GM12878 (cell line): Measurements from ENCODE around the gene AGBL5. TPM values are rescaled to one million over a fixed set of nuclear protein-coding genes. Genes with fewer than 3 reads are reported as not detected.

ENCODE experiments used
- ATAC-seq: fragments of 200-7000 bp; cut with Tn5 transposase; 3 replicates; pipeline ENCODE4 v1.9.1; 2020; ENCODE audit warnings: mild to moderate bottlenecking, moderate library complexity
- BruUV-seq: library from RNA; stranded (reverse); fragments of 400-500 nt; replicated peaks from 2 replicates; lab custom pipeline; 2021; lab: Mats Ljungman, UMichigan
- CTCF ChIA-PET: fragments of 300-600 bp; sonication (Branson Sonifier 250); formaldehyde crosslinking; extraction: SDS; loops from one replicate; lab custom pipeline; 2021; ENCODE audit warnings: inconsistent platforms; lab: Yijun Ruan, JAX
- POLR2A ChIA-PET: fragments of 350-600 bp; formaldehyde crosslinking; extraction: SDS; loops from one replicate; lab custom pipeline; 2021; ENCODE audit warnings: inconsistent platforms; lab: Charles Lee
- RAD21 ChIA-PET: fragments of 300-600 bp; sonication (Branson Sonifier 250); formaldehyde crosslinking; loops from one replicate; lab custom pipeline; 2023; ENCODE audit warnings: antibody characterized with exemption; ENCODE audit not compliant: unreplicated experiment; lab: Charles Lee
- SMC1A ChIA-PET: fragments of 300-600 bp; sonication (Branson Sonifier 250); formaldehyde crosslinking; loops from one replicate; lab custom pipeline; 2023; ENCODE audit not compliant: unreplicated experiment, uncharacterized antibody; lab: Charles Lee
- DNase-seq: peaks from one replicate; pipeline ENCODE4 v3.0.0-alpha.2; 2011; ENCODE audit warnings: low read depth, low spot score
- FAIRE-seq: peaks from 3 replicates; lab custom pipeline; 2011; peaks lifted over from hg19 to GRCh38; lab: Jason Lieb, UNC
- H2AFZ ChIP-seq: 2 replicates; pipeline ENCODE4 v1.6.0; 2011; ENCODE audit warnings: low read depth, low read length, control low read depth; ENCODE audit not compliant: control insufficient read depth
- H3K27ac ChIP-seq: 2 replicates; pipeline ENCODE4 v1.5.1; 2011; ENCODE audit warnings: control low read depth; ENCODE audit not compliant: control insufficient read depth, insufficient read depth
- H3K27me3 ChIP-seq, 2 experiments: replicated peaks in 1 of 2; 2 replicates each; pipeline versions ENCODE4 v1.6.0 to v1.6.1; 2011; ENCODE audit warnings: low read length in 1 of 2; ENCODE audit not compliant: control insufficient read depth in 2 of 2, insufficient read depth in 2 of 2
- H3K36me3 ChIP-seq, 2 experiments: 2 replicates each; pipeline ENCODE4 v1.5.1; 2011; ENCODE audit warnings: low read length in 1 of 2; ENCODE audit not compliant: control insufficient read depth in 2 of 2, insufficient read depth in 2 of 2
- H3K4me1 ChIP-seq: 2 replicates; pipeline ENCODE4 v1.6.1; 2011; ENCODE audit warnings: mild to moderate bottlenecking, low read length, moderate library complexity, mixed read lengths; ENCODE audit not compliant: control insufficient read depth, insufficient read depth
- H3K4me2 ChIP-seq: 2 replicates; pipeline ENCODE4 v1.6.0; 2011; ENCODE audit warnings: control low read depth; ENCODE audit not compliant: control insufficient read depth, insufficient read depth
- H3K4me3 ChIP-seq: fragments of 200-600 bp; sonication (generic); 2 replicates; pipeline ENCODE4 v1.5.1; 2016
- H3K79me2 ChIP-seq: 2 replicates; pipeline ENCODE4 v1.6.0; 2011; ENCODE audit warnings: low read length; ENCODE audit not compliant: control insufficient read depth, insufficient read depth
- H3K9ac ChIP-seq: 2 replicates; pipeline ENCODE4 v1.8.0; 2011; ENCODE audit warnings: low read length, control low read depth, mixed read lengths; ENCODE audit not compliant: control insufficient read depth, insufficient read depth
- H3K9me3 ChIP-seq: replicated peaks from 3 replicates; pipeline ENCODE4 v1.5.1; 2011; ENCODE audit warnings: mild to moderate bottlenecking, low read length; ENCODE audit not compliant: control insufficient read depth, insufficient read depth
- H4K20me1 ChIP-seq: 2 replicates; pipeline ENCODE4 v1.6.0; 2011; ENCODE audit not compliant: control insufficient read depth, insufficient read depth
- ASH2L ChIP-seq: fragments of 300-600, 200-600 bp; sonication (generic); IDR thresholded peaks from 2 replicates; pipeline ENCODE4 v1.6.1; 2017; ENCODE audit warnings: low read depth, mild to moderate bottlenecking, borderline replicate concordance
- BCL11A ChIP-seq: IDR thresholded peaks from 2 replicates; pipeline ENCODE4 v1.6.1; 2011; ENCODE audit warnings: low read depth, low read length
- CBFB ChIP-seq: IDR thresholded peaks from 2 replicates; pipeline ENCODE4 v1.6.1; 2016; ENCODE audit warnings: antibody characterized with exemption, low read depth
- HDGF ChIP-seq: fragments of 450-650 bp; IDR thresholded peaks from 2 replicates; pipeline ENCODE4 v1.6.1; 2016; ENCODE audit warnings: antibody characterized with exemption
- MAX ChIP-seq: IDR thresholded peaks from 2 replicates; pipeline ENCODE4 v1.6.1; 2012; ENCODE audit warnings: low read depth, low read length, improper control_type of control experiment
- PRDM15 ChIP-seq: fragments of 450-650 bp; formaldehyde crosslinking; IDR thresholded peaks from 2 replicates; pipeline ENCODE4 v1.4.0; 2020; ENCODE audit warnings: mild to moderate bottlenecking, moderate library complexity
- RELB ChIP-seq: fragments of 450-650 bp; IDR thresholded peaks from 2 replicates; pipeline ENCODE4 v1.6.1; 2017; ENCODE audit warnings: low read depth, mild to moderate bottlenecking, moderate library complexity
- SMARCA5 ChIP-seq: fragments of 450-650 bp; IDR thresholded peaks from 2 replicates; pipeline ENCODE4 v1.6.1; 2017; ENCODE audit warnings: mild to moderate bottlenecking
- ZBED1 ChIP-seq: IDR thresholded peaks from 2 replicates; pipeline ENCODE4 v1.6.1; 2016; ENCODE audit warnings: borderline replicate concordance
- ZNF274 ChIP-seq: IDR thresholded peaks from one replicate; pipeline ENCODE4 v1.8.0; 2011; ENCODE audit not compliant: insufficient read length, insufficient read depth
- WGBS: methylation state at CpG from one replicate; pipeline ENCODE4 v1.1.6; 2016; ENCODE audit warnings: low lambda C conversion rate; ENCODE audit not compliant: insufficient replicate concordance, insufficient coverage; ENCODE audit errors: missing lambda C conversion rate; 5-methylcytosine and 5-hydroxymethylcytosine counted together
- in situ Hi-C: fragments of 300-500 bp; cut with MboI; formaldehyde crosslinking; loops from 9 replicates; pipeline ENCODE4 v1.14.3; 2018; ENCODE audit warnings: mixed read lengths
- intact Hi-C: fragments of 100-400 bp; cut with micrococcal nuclease; formaldehyde crosslinking; loops from one replicate; pipeline ENCODE4 v1.14.2; 2022; ENCODE audit not compliant: unreplicated experiment
- polyA plus RNA-seq, 11 experiments: library from polyadenylated mRNA; depleted of rRNA in 4 of 11; unstranded in 6 of 11; stranded (reverse) in 5 of 11; fragments of >200 nt; fragmentation: Nextera tagmentation in 4 of 11; fragmentation: Illumina TruSeq in 1 of 11; extraction: Ambion mirVana in 4 of 11; extraction: Trizol in 1 of 11; gene quantifications; 1 replicate in 1 of 11; 2 replicates in 10 of 11; pipeline versions ENCODE4 v1.2.1 to v1.2.3, GENCODE V29; 2011 to 2016; ENCODE audit warnings: inconsistent platforms in 2 of 11, missing spikeins in 2 of 11, low read depth in 1 of 11
- total RNA-seq, 4 experiments: library from RNA; depleted of rRNA in 3 of 4; stranded (reverse); fragments of >200 nt in 3 of 4; fragmentation: Illumina TruSeq in 1 of 4; extraction: Trizol in 1 of 4; gene quantifications; 2 replicates each; pipeline versions ENCODE4 v1.2.1 to v1.2.3, GENCODE V29; 2013 to 2021

AGBL5 gene
- total and polyA plus RNA-seq, 10 of the 15 experiments (the other 5 are each of a cell fraction or from before 2014, with no cell fraction given), result 1.9 to 28.5 (median 19.5) TPM

- no peak for TF ChIP-seq HDGF
- no peak for TF ChIP-seq BCL11A
- TF ChIP-seq CBFB, result no peak
- TF ChIP-seq ZNF274, result no peak
- no peak for TF ChIP-seq MAX
Observed at GRCh38 chr2:27023740-27024139, 27.7 kb upstream of the AGBL5 start (continued).

- ChIA-PET CTCF (interaction anchor here (0.6 kb wide), 1 partner anchor 279 kb away, joined by 3 read pairs; no protein-coding TSS in a partner anchor), RAD21 (no interaction called here), POLR2A (no interaction called here), SMC1A (interaction anchor here (1.1 kb wide), 1 partner anchor 42 kb away, joined by 3 read pairs; no protein-coding TSS in a partner anchor)
- Histone ChIP-seq H3K4me1 (no peaks in the 10 kb centered on the region), H3K9me3 (no peaks in the 10 kb centered on the region), H3K4me2 (no peak overlapping the region), H3K4me3 (no peak overlapping the region), H3K79me2 (no peaks in the 10 kb centered on the region; the same call in none of the 2 replicates), H3K27me3 (no peaks in the 10 kb centered on the region), H2AFZ (no peak overlapping the region), H3K36me3 (peaks cover 0 to 9% of the 10 kb centered on the region in 2 experiments; a peak in 3 of 4 replicates), H3K27ac (no peak overlapping the region), H4K20me1 (no peaks in the 10 kb centered on the region), H3K9ac (no peak overlapping the region)
- WGBS, result 95% methylated on average over 18 of the region's 18 CpGs
- DNase-seq (no peak), FAIRE-seq (no peak), ATAC-seq (no peak)
- no TSS peak for BruUV-seq
- TF ChIP-seq RELB (no peak), PRDM15 (CRISPR knock-in tag) (no peak), ZBED1 (no peak), ASH2L (no peak), SMARCA5 (no peak)
- intact Hi-C loops (no loop called here), in situ Hi-C loops (no loop called here)
Observed at GRCh38 chr2:27024188-27024587, 27.3 kb upstream of the AGBL5 start.
